Naive thymus-derived CD8-positive, alpha-beta T cell (primary cell): Measurements from ENCODE around the gene POLR2I. TPM values are rescaled to one million over a fixed set of nuclear protein-coding genes. Genes with fewer than 3 reads are reported as not detected.

Experiments
- ATAC-seq, 2 donors: fragments of 150-1000 bp; cut with Tn5 transposase in 1 of 2; sonication (Bioruptor Pico), chemical (Tn5 transposase) in 1 of 2; 1 replicate in 1 of 2; 2 replicates in 1 of 2; pipeline ENCODE4 v1.10.0; 2021; ENCODE audit warnings: mild to moderate bottlenecking in 2 of 2, moderate library complexity in 2 of 2
- POLR2A ChIA-PET: fragments of 350-600 bp; sonication (Branson Sonifier 250); formaldehyde crosslinking; loops from one replicate; lab custom pipeline; 2021; ENCODE audit warnings: antibody characterized with exemption; lab: Charles Lee
- DNase-seq, 10 donors: peaks; one replicate each; pipeline versions ENCODE4 v3.0.0 to v3.0.0-alpha.2; 2020 to 2022
- H3K27ac Mint-ChIP-seq, 10 donors: one replicate each; pipeline ENCODE4 v1.8.0; 2020 to 2022; ENCODE audit warnings: mild to moderate bottlenecking in 10 of 10, mixed read lengths in 10 of 10, moderate library complexity in 4 of 10, inconsistent platforms in 1 of 10
- H3K27me3 Mint-ChIP-seq, 5 donors: one replicate each; pipeline ENCODE4 v1.8.0; 2021 to 2022; ENCODE audit warnings: mixed read lengths in 5 of 5
- H3K36me3 Mint-ChIP-seq, 3 donors: one replicate each; pipeline ENCODE4 v1.8.0; 2020 to 2022; ENCODE audit warnings: mixed read lengths in 3 of 3, mild to moderate bottlenecking in 2 of 3, inconsistent platforms in 1 of 3
- H3K4me1 Mint-ChIP-seq, 4 donors: one replicate each; pipeline ENCODE4 v1.8.0; 2021 to 2022; ENCODE audit warnings: mixed read lengths in 4 of 4
- H3K4me3 Mint-ChIP-seq, 10 donors: one replicate each; pipeline ENCODE4 v1.8.0; 2020 to 2022; ENCODE audit warnings: mild to moderate bottlenecking in 10 of 10, mixed read lengths in 10 of 10, moderate library complexity in 6 of 10, inconsistent platforms in 1 of 10
- H3K9me3 Mint-ChIP-seq, 9 donors: one replicate each; pipeline ENCODE4 v1.8.0; 2020 to 2022; ENCODE audit warnings: mixed read lengths in 9 of 9, mild to moderate bottlenecking in 3 of 9, inconsistent platforms in 1 of 9, moderate library complexity in 1 of 9
- polyA plus RNA-seq, 3 donors: library from polyadenylated mRNA; unstranded; fragments of 300-500 nt; fragmentation: Illumina TruSeq; gene quantifications; one replicate each; pipeline ENCODE4 v1.2.3, GENCODE V29; 2021
- total RNA-seq, 8 experiments: library from RNA in 2 of 8; stranded (reverse) in 2 of 8; gene quantifications; one replicate each; pipeline ENCODE4 v1.2.3 and lab custom pipeline; 2021 to 2026

POLR2I gene
- 10 to 100 TPM; 37.2 to 48.8 TPM for total RNA-seq
- 100 to 1,000 TPM; 124 to 168 (median 149) TPM for polyA plus RNA-seq
- 2.5 to 36.5 (median 14.0) reads per million in 6 experiments for total RNA-seq (lab: John Stamatoyannopoulos, UW)

DNA sequence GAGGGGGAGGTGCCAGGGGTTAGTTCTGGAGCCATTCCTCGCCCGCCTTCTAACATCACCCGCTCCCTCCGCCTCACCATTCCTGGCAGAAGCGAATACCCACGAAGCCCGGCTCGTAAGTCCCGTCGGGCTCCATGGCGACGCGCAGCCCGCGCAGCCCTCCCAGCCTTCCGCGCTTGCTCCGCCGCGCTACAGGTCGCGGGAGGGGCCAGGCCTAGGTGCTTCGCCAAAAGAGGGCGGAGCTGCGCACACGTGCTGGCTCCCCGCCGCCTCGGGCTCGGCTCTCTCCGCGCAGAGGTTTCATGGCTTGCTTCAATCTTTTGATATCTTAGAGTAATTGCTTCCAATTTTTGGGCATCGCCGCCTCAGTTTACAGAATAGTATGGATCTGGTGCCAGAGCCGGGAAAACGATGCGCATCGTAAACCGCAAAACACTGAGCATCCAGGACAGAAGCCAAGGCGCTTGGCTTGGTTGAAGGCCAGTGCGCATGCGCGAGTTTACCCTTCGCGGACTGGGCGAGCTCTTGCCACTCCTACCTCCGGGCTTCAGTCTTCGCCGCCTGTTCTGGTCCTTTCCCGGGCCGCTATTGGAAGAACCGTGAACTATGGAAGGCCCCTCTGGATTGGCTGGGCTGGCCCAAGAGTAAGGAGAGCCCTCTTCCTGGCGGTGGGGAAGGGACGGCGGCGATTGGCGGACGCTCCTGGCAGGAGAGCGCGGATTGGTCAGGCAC, at the start of gene POLR2I:
TSS of gene POLR2I (minus strand) at position 155 of the 732 bp plus-strand sequence. CDS start at position 136, 19 bp downstream.
- Mint-ChIP-seq H3K36me3 (peaks cover 0 to 43% (median 14%) of the 10 kb centered on the region in 3 donors), H3K4me1 (peaks cover 20 to 59% (median 51%) of the 10 kb centered on the region in 4 donors), H3K9me3 (peaks cover 0 to 3% (median 0%) of the 10 kb centered on the region in 9 donors), H3K27ac (peak within 1 kb of the TSS; percentile 93 to 99 (median 98)), H3K27me3 (peaks cover 0 to 4% (median 0%) of the 10 kb centered on the region in 5 donors), H3K4me3 (peak within 1 kb of the TSS; percentile 83 to 99 (median 94))
- ATAC-seq (peak; percentile 88 to 89), DNase-seq (peak; percentile 97 to 100 (median 99))
- POLR2A ChIA-PET: interaction anchor here (0.5 to 4.0 kb wide), 18 partner anchors 12 to 1256 kb away, joined by 3 to 42 read pairs (median 4); partner anchors contain the start of genes ALKBH6, CAPNS1, COX6B1 and PSENEN

DNA sequence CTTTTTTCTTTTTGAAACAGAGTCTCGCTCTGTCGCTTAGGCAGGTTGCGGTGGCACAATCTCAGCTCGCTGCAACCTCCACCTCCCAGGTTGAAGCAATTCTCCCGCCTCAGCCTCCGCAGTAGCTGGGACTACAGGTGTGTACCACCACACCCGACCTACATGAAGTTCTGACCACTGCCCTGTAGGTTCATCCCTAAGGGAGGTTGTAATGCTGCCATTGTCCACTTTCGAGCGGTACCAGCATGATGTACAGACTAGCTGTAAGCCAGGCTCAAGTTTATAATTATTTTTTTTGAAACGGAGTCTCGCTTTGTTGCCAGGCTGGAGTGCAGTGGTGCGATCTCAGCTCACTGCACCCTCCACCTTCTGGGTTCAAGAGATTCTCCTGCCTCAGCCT, 49.1 kb upstream of the POLR2I start:
- Mint-ChIP-seq H3K27me3 (no peaks in the 10 kb centered on the region), H3K4me1 (no peaks in the 10 kb centered on the region), H3K4me3 (no peak overlapping the region), H3K36me3 (peaks cover 0 to 2% (median 0%) of the 10 kb centered on the region in 3 donors), H3K9me3 (no peaks in the 10 kb centered on the region), H3K27ac (peak overlapping the region in 1 of 10 donors; percentile 21)
- DNase-seq (no peak), ATAC-seq (no peak)
- POLR2A ChIA-PET: interaction anchor here (0.8 to 1.4 kb wide), 2 partner anchors 13 to 36 kb away, joined by 3 read pairs; no protein-coding TSS in a partner anchor

DNA sequence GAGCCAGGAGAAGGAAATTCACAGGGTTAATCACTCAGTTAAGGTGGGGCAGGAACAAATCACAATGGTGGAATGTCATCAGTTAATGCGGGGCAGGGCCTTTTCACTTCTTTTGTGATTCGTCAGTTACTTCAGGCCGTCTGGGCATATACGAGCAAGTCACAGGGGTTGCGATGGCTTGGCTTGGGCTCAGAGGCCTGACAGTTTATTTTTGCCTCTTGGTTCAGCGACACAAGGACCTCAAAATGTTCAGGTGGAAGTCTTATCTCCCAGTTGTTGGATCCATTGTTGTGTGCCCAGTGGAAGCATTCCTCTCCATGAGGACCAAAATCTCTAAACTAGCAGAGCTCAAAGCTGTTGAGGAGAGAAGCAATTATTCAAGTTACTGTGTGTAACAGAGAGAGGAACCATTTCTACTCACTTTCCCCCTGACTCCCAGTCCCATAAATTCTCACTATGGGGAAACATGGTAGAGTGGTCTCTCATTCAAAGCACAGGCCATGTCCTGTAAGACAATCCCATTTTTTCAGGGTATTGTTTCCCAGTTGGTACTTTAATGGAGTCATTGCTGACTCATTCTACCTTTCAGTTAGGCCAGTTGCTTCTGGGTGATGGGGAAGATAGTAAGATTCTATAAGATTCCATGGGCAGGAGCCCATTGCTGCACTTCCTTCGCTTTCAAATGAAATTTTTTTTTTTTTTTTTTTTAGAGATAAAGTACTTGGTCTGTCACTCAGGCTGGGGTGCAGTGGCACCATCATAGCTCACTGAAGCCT, 46.3 kb upstream of the POLR2I start:
- peak overlapping the region in 1 of 10 donors; percentile 26 for H3K27ac Mint-ChIP-seq

DNA sequence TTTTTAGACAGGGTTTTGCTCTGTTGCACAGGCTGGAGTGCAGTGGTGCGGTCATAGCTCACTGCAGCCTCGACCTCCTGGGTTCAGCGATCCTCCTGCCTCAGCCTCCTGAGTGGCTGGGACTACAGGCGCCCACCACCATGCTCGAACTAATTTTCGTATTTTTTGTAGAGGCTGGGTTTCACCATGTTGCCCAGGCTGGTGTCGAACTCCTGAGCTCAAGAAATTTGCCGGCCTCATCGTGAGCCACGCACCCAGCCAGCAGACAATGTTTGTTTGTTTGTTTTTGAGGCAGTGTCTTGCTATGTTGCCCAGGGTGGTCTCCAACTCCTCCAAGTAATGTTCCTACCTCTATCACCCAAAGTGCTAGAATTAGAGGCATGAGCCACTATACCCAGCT, 38.5 kb upstream of the POLR2I start:
- Mint-ChIP-seq H3K27ac (peak overlapping the region in 1 of 10 donors; percentile 79), H3K9me3 (no peaks in the 10 kb centered on the region), H3K36me3 (peaks cover 0 to 37% (median 17%) of the 10 kb centered on the region in 3 donors), H3K4me1 (peaks cover 2 to 14% (median 6%) of the 10 kb centered on the region in 4 donors), H3K4me3 (no peak overlapping the region), H3K27me3 (no peaks in the 10 kb centered on the region)
- DNase-seq: no peak
- POLR2A ChIA-PET: interaction anchor here (0.7 kb wide), 1 partner anchor 42 kb away, joined by 3 read pairs; the partner anchor contains the start of gene OVOL3
- no peak for ATAC-seq

More for the DNA sequence above, 46.3 kb upstream of the POLR2I start:
- Mint-ChIP-seq H3K9me3 (no peaks in the 10 kb centered on the region), H3K27me3 (no peaks in the 10 kb centered on the region), H3K4me3 (no peak overlapping the region), H3K36me3 (peaks cover 0 to 3% (median 2%) of the 10 kb centered on the region in 3 donors), H3K4me1 (peaks cover 0 to 6% (median 0%) of the 10 kb centered on the region in 4 donors)
- POLR2A ChIA-PET: no interaction called here
- DNase-seq (no peak), ATAC-seq (no peak)

DNA sequence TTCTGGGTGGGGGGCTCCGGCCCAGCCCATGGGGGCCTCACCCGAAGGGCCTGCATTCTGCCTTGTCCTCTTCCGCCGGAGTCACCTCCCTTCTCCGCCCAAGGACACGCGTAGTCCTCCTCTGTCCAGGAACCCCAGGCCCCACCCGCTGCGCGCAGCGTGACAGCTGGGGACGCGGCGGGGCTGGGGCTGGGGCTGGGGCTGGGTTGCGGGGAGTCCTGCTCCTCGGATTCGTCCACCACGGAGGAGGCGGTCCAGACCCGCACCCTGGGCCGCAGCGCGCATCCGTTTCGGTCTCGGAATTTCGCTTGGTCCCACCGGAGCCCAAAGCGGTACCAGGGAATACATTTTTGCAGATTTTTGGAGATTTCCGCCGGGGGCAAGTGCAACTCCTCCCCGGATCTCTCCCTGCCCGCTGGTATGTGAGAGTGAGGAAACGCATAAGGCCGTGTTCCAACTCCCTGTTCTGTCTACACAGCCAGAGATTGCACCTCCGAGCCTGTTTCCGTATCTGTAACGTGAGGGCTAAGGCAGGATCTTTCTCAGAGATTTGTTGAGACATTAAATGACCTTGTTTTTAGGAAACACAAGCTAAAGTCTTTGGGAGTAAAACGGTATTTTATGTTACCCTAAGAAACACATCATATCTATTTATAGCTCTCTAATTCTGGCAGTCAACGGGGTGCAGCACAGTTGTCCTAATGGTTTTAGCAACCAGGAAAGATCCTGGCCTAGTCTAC, 37.8 kb upstream of the POLR2I start, which contains the start of gene COX7A1:
TSS of gene COX7A1 (minus strand) at position 96 of the 740 bp plus-strand sequence. CDS start at position 56, 40 bp downstream.
- Mint-ChIP-seq H3K27me3 (no peaks in the 10 kb centered on the region), H3K36me3 (peaks cover 0 to 40% (median 17%) of the 10 kb centered on the region in 3 donors), H3K9me3 (no peaks in the 10 kb centered on the region), H3K27ac (peak within 1 kb of the TSS in 2 of 10 donors; percentile 17 to 79), H3K4me3 (no peak within 1 kb of the TSS), H3K4me1 (peaks cover 2 to 10% (median 6%) of the 10 kb centered on the region in 4 donors)
- DNase-seq (no peak), ATAC-seq (no peak)
- POLR2A ChIA-PET: interaction anchor here (0.7 kb wide), 1 partner anchor 42 kb away, joined by 3 read pairs; the partner anchor contains the start of gene OVOL3

DNA sequence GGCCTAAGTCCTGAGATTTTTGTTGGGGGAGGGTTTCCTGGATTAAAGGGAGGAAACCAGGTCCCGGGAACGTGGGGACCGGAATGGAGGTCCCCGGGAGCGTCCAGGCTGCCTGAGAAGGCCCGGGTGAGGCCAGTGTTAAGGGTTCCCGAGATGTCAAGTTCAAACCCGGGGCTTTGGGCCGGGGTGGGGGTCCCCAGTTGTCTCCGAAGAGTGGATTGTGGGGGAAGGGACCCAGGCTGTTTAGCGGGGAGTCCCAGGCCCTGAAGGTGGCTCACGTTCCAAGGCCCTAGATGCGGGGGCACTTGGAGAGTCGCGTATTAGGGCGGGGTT, 37.3 kb upstream of the POLR2I start:
- no peak for ATAC-seq
- DNase-seq: no peak
- Mint-ChIP-seq H3K9me3 (no peaks in the 10 kb centered on the region), H3K27me3 (no peaks in the 10 kb centered on the region), H3K4me3 (no peak overlapping the region), H3K4me1 (peaks cover 2 to 8% (median 6%) of the 10 kb centered on the region in 4 donors), H3K27ac (peak overlapping the region in 1 of 10 donors; percentile 17), H3K36me3 (peaks cover 0 to 46% (median 20%) of the 10 kb centered on the region in 3 donors)
- POLR2A ChIA-PET: no interaction called here

DNA sequence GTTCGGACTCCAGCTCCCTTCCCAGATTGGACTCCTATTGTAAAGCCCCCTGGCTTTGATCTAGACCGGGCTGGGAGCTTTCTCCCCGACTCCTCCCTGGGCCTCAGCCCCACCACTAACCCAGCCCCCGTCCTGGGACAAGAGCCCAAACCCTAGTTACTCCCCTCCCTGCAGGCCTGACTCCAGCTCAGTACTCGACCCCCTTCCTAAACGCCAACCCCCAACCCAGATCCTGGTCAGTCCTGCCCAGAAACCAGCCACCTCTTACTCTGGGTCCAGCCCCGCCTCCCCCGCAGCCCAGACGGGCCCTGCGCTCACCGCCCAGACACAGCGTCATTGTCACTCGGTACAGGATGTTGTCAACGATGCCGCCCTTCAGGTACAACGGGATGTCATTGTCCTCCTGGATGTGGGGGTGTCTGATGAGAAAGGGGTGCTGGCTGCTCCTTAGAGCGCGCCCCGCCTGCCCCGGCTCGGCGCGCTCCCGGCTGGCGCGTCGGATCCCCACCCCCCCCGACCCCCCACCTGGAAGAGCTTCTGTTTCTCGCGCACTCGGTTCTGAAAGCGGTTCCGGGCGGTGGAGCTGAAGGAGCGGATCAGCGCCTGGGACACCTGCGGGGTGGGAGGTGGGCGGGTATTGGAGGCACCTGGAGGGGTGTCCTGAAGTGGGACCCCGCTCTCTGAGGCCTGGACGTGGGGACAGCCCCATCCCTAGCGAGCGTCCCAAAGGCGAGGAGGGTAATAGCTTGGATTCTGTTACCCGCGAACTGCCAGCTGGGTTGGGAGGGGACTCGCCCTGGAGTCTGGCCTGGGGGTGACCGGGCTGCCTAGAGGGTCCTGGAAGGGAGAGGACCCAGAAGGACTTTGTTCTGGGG, 36.7 kb upstream of the POLR2I start:
- Mint-ChIP-seq H3K4me3 (no peak overlapping the region), H3K36me3 (peaks cover 0 to 52% (median 20%) of the 10 kb centered on the region in 3 donors), H3K9me3 (no peaks in the 10 kb centered on the region), H3K27ac (peak overlapping the region in 1 of 10 donors; percentile 17), H3K27me3 (no peaks in the 10 kb centered on the region), H3K4me1 (peaks cover 2 to 10% (median 6%) of the 10 kb centered on the region in 4 donors)
- POLR2A ChIA-PET: interaction anchor here (0.6 to 1.4 kb wide), 2 partner anchors 13 to 30 kb away, joined by 3 to 4 read pairs; no protein-coding TSS in a partner anchor
- DNase-seq (no peak), ATAC-seq (no peak)

DNA sequence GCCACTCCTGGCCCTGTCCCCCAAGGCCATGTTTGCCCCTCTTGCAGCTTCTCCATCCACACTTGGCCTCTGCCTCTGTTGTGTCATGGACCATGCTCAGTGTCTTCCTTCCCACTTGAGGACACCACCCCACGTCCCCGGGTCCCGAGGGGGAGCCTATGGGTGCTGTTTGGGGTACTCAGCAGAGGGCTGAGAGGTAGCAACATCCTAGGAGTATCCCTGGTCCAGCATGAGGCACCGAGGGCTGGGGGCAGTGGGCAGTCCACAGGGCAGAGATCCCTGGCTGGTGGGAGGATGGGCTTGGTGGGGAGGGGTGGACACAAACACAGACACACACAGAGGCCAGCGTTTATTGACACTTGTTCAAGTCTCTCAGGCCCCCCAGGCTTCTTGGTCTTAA, 35.9 kb upstream of the POLR2I start:
- H3K36me3 Mint-ChIP-seq: peaks cover 0 to 60% (median 20%) of the 10 kb centered on the region in 3 donors
- peaks cover 2 to 11% (median 6%) of the 10 kb centered on the region in 4 donors for H3K4me1 Mint-ChIP-seq
- no peaks in the 10 kb centered on the region for H3K27me3 Mint-ChIP-seq
- ATAC-seq (no peak), DNase-seq (no peak)
- no peak overlapping the region for H3K27ac Mint-ChIP-seq
- no peak overlapping the region for H3K4me3 Mint-ChIP-seq
- H3K9me3 Mint-ChIP-seq: no peaks in the 10 kb centered on the region
- POLR2A ChIA-PET: interaction anchor here (1.4 kb wide), 1 partner anchor 13 kb away, joined by 3 read pairs; no protein-coding TSS in a partner anchor

DNA sequence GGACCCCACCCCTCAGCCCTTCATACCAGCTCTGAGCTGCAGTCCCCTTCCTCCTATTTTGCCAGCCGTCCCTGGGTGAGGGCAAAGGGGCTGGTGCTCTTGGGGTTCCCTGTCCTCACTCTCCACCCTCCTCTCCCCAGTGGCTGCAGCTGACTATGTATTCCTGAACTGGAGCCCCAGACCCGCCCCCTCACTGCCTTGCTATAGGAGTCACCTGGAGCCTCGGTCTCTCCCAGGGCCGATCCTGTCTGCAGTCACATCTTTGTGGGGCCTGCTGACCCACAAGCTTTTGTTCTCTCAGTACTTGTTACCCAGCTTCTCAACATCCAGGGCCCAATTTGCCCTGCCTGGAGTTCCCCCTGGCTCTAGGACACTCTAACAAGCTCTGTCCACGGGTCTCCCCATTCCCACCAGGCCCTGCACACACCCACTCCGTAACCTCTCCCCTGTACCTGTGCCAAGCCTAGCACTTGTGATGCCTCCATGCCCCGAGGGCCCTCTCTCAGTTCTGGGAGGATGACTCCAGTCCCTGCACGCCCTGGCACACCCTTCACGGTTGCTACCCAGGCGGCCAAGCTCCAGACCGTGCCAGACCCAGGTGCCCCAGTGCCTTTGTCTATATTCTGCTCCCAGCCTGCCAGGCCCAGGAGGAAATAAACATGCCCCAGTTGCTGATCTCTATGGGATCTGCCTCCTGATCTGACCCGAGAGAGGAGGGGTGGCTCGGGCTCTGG, 35.2 kb upstream of the POLR2I start:
- H3K4me1 Mint-ChIP-seq: peaks cover 2 to 8% (median 6%) of the 10 kb centered on the region in 4 donors
- H3K36me3 Mint-ChIP-seq: peaks cover 0 to 67% (median 20%) of the 10 kb centered on the region in 3 donors
- H3K27ac Mint-ChIP-seq: peak overlapping the region in 1 of 10 donors; percentile 29
- POLR2A ChIA-PET: interaction anchor here (1.1 to 1.4 kb wide), 2 partner anchors 13 to 14 kb away, joined by 3 read pairs; no protein-coding TSS in a partner anchor
- no peak for DNase-seq
- ATAC-seq: no peak
- H3K9me3 Mint-ChIP-seq: no peaks in the 10 kb centered on the region
- H3K4me3 Mint-ChIP-seq: peak overlapping the region in 1 of 10 donors; percentile 18
- no peaks in the 10 kb centered on the region for H3K27me3 Mint-ChIP-seq

DNA sequence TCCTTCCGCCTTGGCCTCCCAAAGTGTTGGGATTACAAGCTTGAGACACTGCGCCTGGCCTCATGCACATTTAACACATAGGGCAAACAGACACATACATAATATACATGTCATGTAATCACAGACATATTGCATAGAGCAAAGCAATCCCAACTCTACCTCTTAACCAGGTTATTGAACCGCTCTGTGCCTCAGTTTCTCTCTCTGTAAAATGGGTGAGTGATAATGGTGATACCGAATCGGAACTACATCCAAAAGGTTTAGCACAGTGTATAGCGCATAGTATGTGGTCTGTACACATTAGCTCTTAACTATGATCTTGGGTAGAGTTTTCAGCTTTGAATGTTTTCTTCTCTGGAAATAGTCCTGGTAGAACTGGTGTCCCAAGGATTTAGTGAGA, 29.9 kb upstream of the POLR2I start:
- Mint-ChIP-seq H3K27me3 (no peaks in the 10 kb centered on the region), H3K4me3 (no peak overlapping the region), H3K4me1 (peaks cover 10 to 20% (median 17%) of the 10 kb centered on the region in 4 donors), H3K36me3 (peaks cover 0 to 75% (median 26%) of the 10 kb centered on the region in 3 donors), H3K9me3 (peaks cover 0 to 2% (median 0%) of the 10 kb centered on the region in 9 donors), H3K27ac (no peak overlapping the region)
- POLR2A ChIA-PET: interaction anchor here (1.0 kb wide), 2 partner anchors 17 to 205 kb away, joined by 3 read pairs; no protein-coding TSS in a partner anchor
- no peak for DNase-seq
- no peak for ATAC-seq
